Keratinocyte (primary cell): Measurements from ENCODE around the gene MYO10.

Experiments used
- EZH2 ChIP-seq: IDR thresholded peaks from one replicate; pipeline ENCODE4 v1.6.1; 2012; ENCODE audit warnings: inconsistent platforms, mild to moderate bottlenecking, low read length, moderate library complexity
- TF ChIP-seq, protein P1 (sequence below), 3 experiments: IDR thresholded peaks in 1 of 3; conservative IDR thresholded peaks in 1 of 3; optimal IDR thresholded peaks in 1 of 3; 2 replicates in 2 of 3; 3 replicates in 1 of 3; pipeline versions ENCODE3 to v1.5.1; 2011; ENCODE audit warnings: low read length in 3 of 3, mild to moderate bottlenecking in 3 of 3, moderate library complexity in 2 of 3, control low read depth in 1 of 3, inconsistent platforms in 1 of 3; ENCODE audit not compliant: insufficient read depth in 2 of 3; ENCODE audit errors: extremely low read depth in 1 of 3

DNA sequence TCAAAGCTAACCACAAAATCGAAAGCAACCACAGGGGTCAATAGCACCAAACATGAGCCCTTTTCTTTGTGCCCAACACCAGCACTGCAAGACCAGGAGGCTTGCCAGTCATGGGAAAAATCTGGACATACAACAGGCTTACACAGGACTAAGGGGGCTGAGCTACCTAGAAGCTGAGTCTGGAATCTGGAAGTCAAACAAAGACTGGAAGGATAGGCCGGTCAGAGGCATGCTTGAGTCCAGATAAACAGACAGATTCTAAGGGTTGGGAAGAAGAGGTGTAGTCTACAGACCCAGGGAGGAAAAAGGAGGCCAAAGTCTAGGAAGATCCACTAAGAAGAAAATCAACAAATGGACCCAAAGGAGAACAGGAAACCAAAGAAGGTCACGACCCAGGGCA is 73.3 kb downstream of the MYO10 start:
- TF ChIP-seq, protein P1, sequence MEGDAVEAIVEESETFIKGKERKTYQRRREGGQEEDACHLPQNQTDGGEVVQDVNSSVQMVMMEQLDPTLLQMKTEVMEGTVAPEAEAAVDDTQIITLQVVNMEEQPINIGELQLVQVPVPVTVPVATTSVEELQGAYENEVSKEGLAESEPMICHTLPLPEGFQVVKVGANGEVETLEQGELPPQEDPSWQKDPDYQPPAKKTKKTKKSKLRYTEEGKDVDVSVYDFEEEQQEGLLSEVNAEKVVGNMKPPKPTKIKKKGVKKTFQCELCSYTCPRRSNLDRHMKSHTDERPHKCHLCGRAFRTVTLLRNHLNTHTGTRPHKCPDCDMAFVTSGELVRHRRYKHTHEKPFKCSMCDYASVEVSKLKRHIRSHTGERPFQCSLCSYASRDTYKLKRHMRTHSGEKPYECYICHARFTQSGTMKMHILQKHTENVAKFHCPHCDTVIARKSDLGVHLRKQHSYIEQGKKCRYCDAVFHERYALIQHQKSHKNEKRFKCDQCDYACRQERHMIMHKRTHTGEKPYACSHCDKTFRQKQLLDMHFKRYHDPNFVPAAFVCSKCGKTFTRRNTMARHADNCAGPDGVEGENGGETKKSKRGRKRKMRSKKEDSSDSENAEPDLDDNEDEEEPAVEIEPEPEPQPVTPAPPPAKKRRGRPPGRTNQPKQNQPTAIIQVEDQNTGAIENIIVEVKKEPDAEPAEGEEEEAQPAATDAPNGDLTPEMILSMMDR (optimal IDR thresholded peaks at IDR 0.05 in 1 of 3, IDR thresholded peaks at IDR 0.05 in 1 of 3, conservative IDR thresholded peaks at IDR 0.05 in 1 of 3; ENCODE audit: extremely low read depth in 1 of 3, insufficient read depth in 2 of 3, low read length in 3 of 3) = no peak
- no peak for TF ChIP-seq EZH2
